HCT116 (cell line): ENCODE results near the gene ATP5F1E. TPM values are rescaled to one million over a fixed set of nuclear protein-coding genes. Genes with fewer than 3 reads are reported as not detected.
"Not testable (repeated sequence)": the region's sequence is repeated elsewhere in the genome, so short reads cannot be mapped to it uniquely, and the experiment has no call there.

Experiments used
- ATAC-seq: fragments of 200-7000 bp; cut with Tn5 transposase; 2 replicates; pipeline ENCODE4 v1.9.1; 2020; ENCODE audit warnings: mild to moderate bottlenecking, moderate library complexity
- BruUV-seq: library from RNA; stranded (reverse); fragments of 400-500 nt; replicated peaks from 2 replicates; lab custom pipeline; 2021; lab: Mats Ljungman, UMichigan
- CTCF ChIA-PET: fragments of 300-600 bp; sonication (Branson Sonifier 250); formaldehyde crosslinking; loops from one replicate; lab custom pipeline; 2021; ENCODE audit warnings: antibody characterized with exemption; lab: Charles Lee
- POLR2A ChIA-PET: fragments of 300-600, 350-600 bp; sonication (Branson Sonifier 250); formaldehyde crosslinking; loops from one replicate; lab custom pipeline; 2021; ENCODE audit warnings: antibody characterized with exemption; lab: Charles Lee
- RAD21 ChIA-PET, 2 experiments: fragments of 300-600 bp; sonication (Branson Sonifier 250); formaldehyde crosslinking; loops; one replicate each; lab custom pipeline; 2023; ENCODE audit warnings: low total read pairs in 2 of 2; ENCODE audit not compliant: uncharacterized antibody in 2 of 2, unreplicated experiment in 2 of 2, low non-redundant PET in 1 of 2; lab: Charles Lee
- DNase-seq: peaks from one replicate; pipeline ENCODE4 v3.0.0-alpha.2; 2010; ENCODE audit warnings: low read depth, low spot score
- H2AFZ ChIP-seq: fragments of 200-600 bp; shearing (Covaris generic), sonication (generic); 2 replicates; pipeline ENCODE4 v1.6.1; 2017; ENCODE audit warnings: low read depth, mixed run types, mixed read lengths, antibody characterized with exemption, low read length; ENCODE audit not compliant: poor library complexity, severe bottlenecking
- H3K27ac ChIP-seq: 2 replicates; pipeline ENCODE4 v1.5.1; 2012; ENCODE audit warnings: low read depth, low read length
- H3K27me3 ChIP-seq: fragments of 200-600 bp; sonication (generic); 2 replicates; pipeline ENCODE4 v1.6.1; 2016; ENCODE audit warnings: mixed run types, low read length, mixed read lengths; ENCODE audit not compliant: insufficient read depth
- H3K36me3 ChIP-seq, 2 experiments: fragments of 200-500 bp in 1 of 2; fragments of 200-600 bp in 1 of 2; sonication (Bioruptor generic) in 1 of 2; sonication (generic) in 1 of 2; 2 replicates each; pipeline versions ENCODE4 v1.5.1 to v1.6.1; 2014 to 2016; ENCODE audit warnings: low read length in 2 of 2, inconsistent platforms in 1 of 2, mixed read lengths in 1 of 2, mixed run types in 1 of 2; ENCODE audit not compliant: insufficient read depth in 2 of 2, control insufficient read depth in 1 of 2
- H3K4me1 ChIP-seq, 2 experiments: fragments of 200-600 bp in 1 of 2; sonication (generic) in 1 of 2; 2 replicates each; pipeline versions ENCODE4 v1.5.1 to v1.6.1; 2012 to 2017; ENCODE audit warnings: low read length in 2 of 2, inconsistent platforms in 1 of 2, mild to moderate bottlenecking in 1 of 2, mixed read lengths in 1 of 2, mixed run types in 1 of 2, moderate library complexity in 1 of 2; ENCODE audit not compliant: insufficient read depth in 2 of 2, control insufficient read depth in 1 of 2
- H3K4me2 ChIP-seq: fragments of 200-600 bp; sonication (generic); 2 replicates; pipeline ENCODE4 v1.6.1; 2017; ENCODE audit warnings: mixed run types, low read length, mixed read lengths
- H3K4me3 ChIP-seq, 2 experiments: fragments of 200-600 bp in 1 of 2; sonication (generic) in 1 of 2; replicated peaks in 1 of 2; 2 replicates each; pipeline ENCODE4 v1.5.1; 2011 to 2016; ENCODE audit warnings: low read length in 2 of 2, control low read depth in 1 of 2, low read depth in 1 of 2, mild to moderate bottlenecking in 1 of 2, mixed read lengths in 1 of 2, mixed run types in 1 of 2
- H3K79me2 ChIP-seq: fragments of 200-600 bp; sonication (generic); 2 replicates; pipeline ENCODE4 v1.6.1; 2017; ENCODE audit warnings: mild to moderate bottlenecking, mixed run types, low read length, moderate library complexity, mixed read lengths; ENCODE audit not compliant: insufficient read depth
- H3K9ac ChIP-seq: fragments of 200-600 bp; sonication (generic); 2 replicates; pipeline ENCODE4 v1.6.1; 2016; ENCODE audit warnings: low read length, mixed read lengths
- H3K9me2 ChIP-seq: fragments of 200-600 bp; sonication (generic), shearing (Covaris generic); 2 replicates; pipeline ENCODE4 v1.6.1; 2017; ENCODE audit warnings: mixed run types, mild to moderate bottlenecking, moderate library complexity; ENCODE audit not compliant: insufficient read depth
- H3K9me3 ChIP-seq, 2 experiments: fragments of 200-500 bp in 1 of 2; fragments of 200-600 bp in 1 of 2; sonication (Bioruptor generic) in 1 of 2; sonication (generic) in 1 of 2; 2 replicates each; pipeline ENCODE4 v1.6.1; 2014 to 2017; ENCODE audit warnings: low read length in 2 of 2, mixed read lengths in 2 of 2, inconsistent platforms in 1 of 2, low read depth in 1 of 2, mild to moderate bottlenecking in 1 of 2, mixed run types in 1 of 2, moderate library complexity in 1 of 2; ENCODE audit not compliant: control insufficient read depth in 1 of 2, insufficient read depth in 1 of 2
- H4K20me1 ChIP-seq: fragments of 200-600 bp; sonication (generic), shearing (Covaris generic); 2 replicates; pipeline ENCODE4 v1.6.1; 2017; ENCODE audit warnings: mixed run types, mild to moderate bottlenecking, moderate library complexity; ENCODE audit not compliant: insufficient read depth
- ATF3 ChIP-seq: IDR thresholded peaks from 2 replicates; pipeline ENCODE4 v1.6.1; 2012
- CEBPB ChIP-seq: IDR thresholded peaks from 2 replicates; pipeline ENCODE4 v1.6.1; 2012; ENCODE audit warnings: low read depth
- ELF1 ChIP-seq: IDR thresholded peaks from 2 replicates; pipeline ENCODE4 v1.6.1; 2012; ENCODE audit warnings: low read depth, borderline replicate concordance
- EZH2 ChIP-seq: fragments of 200-600 bp; sonication (generic); IDR thresholded peaks from 2 replicates; pipeline ENCODE4 v1.6.1; 2017; ENCODE audit warnings: antibody characterized with exemption, mixed run types
- EZH2phosphoT487 ChIP-seq: fragments of 200-600 bp; IDR thresholded peaks from 2 replicates; pipeline ENCODE4 v1.6.1; 2018; ENCODE audit warnings: antibody characterized with exemption, borderline replicate concordance
- FOSL1 ChIP-seq: IDR thresholded peaks from 2 replicates; pipeline ENCODE4 v1.6.1; 2012; ENCODE audit warnings: low read depth
- JUND ChIP-seq: IDR thresholded peaks from 2 replicates; pipeline ENCODE4 v1.6.1; 2012
- POLR2A ChIP-seq: IDR thresholded peaks from 2 replicates; pipeline ENCODE4 v1.7.0; 2011; ENCODE audit warnings: borderline replicate concordance; ENCODE audit not compliant: insufficient read depth, insufficient read length; ENCODE audit errors: extremely low read depth
- POLR2AphosphoS5 ChIP-seq: IDR thresholded peaks from 2 replicates; pipeline ENCODE4 v1.6.1; 2011; ENCODE audit warnings: mild to moderate bottlenecking, low read depth, low read length, moderate library complexity
- SP1 ChIP-seq: IDR thresholded peaks from 2 replicates; pipeline ENCODE4 v1.6.1; 2012; ENCODE audit warnings: low read depth
- SRF ChIP-seq: IDR thresholded peaks from 2 replicates; pipeline ENCODE4 v1.6.1; 2012; ENCODE audit warnings: low read depth
- TCF7L2 ChIP-seq: IDR thresholded peaks from 2 replicates; pipeline ENCODE4 v1.7.0; 2011; ENCODE audit warnings: borderline replicate concordance, inconsistent platforms; ENCODE audit not compliant: insufficient read depth, insufficient read length; ENCODE audit errors: extremely low read depth
- YY1 ChIP-seq: IDR thresholded peaks from 2 replicates; pipeline ENCODE4 v1.6.1; 2011; ENCODE audit warnings: low read length, low read depth, moderate library complexity, mild to moderate bottlenecking; ENCODE audit not compliant: insufficient replicate concordance; ENCODE audit errors: extremely low read depth
- ZNF274 ChIP-seq: fragments of 200-500 bp; sonication (Bioruptor generic); IDR thresholded peaks from 2 replicates; pipeline ENCODE4 v1.6.1; 2014; ENCODE audit warnings: mild to moderate bottlenecking, low read depth, low read length, inconsistent platforms
- intact Hi-C: fragments of 100-400 bp; cut with micrococcal nuclease; formaldehyde crosslinking; loops from 2 replicates; pipeline ENCODE4 v1.10.0; 2022
- total RNA-seq: library from RNA; stranded (reverse); gene quantifications from one replicate; pipeline ENCODE4 v1.2.1, GENCODE V29; 2021; ENCODE audit not compliant: unreplicated experiment
- TF ChIP-seq, protein P1 (sequence below): IDR thresholded peaks from 2 replicates; pipeline ENCODE4 v1.6.1; 2011; ENCODE audit warnings: mild to moderate bottlenecking, low read length, moderate library complexity; ENCODE audit not compliant: insufficient replicate concordance; ENCODE audit errors: extremely low read depth
- TF ChIP-seq, protein P2 (sequence below), 3 experiments: fragments of 200-600 bp in 1 of 3; sonication (generic) in 1 of 3; IDR thresholded peaks in 2 of 3; conservative IDR thresholded peaks in 1 of 3; 2 replicates each; pipeline ENCODE4 v1.5.1; 2012 to 2017; ENCODE audit warnings: low read depth in 2 of 3, low read length in 2 of 3, antibody characterized with exemption in 1 of 3, borderline replicate concordance in 1 of 3, control low read depth in 1 of 3, mild to moderate bottlenecking in 1 of 3, mixed read lengths in 1 of 3, mixed run types in 1 of 3, moderate library complexity in 1 of 3; ENCODE audit not compliant: insufficient read depth in 1 of 3

The ATP5F1E gene
- total RNA-seq, 1 experiment from 2014 or later = 72.8 TPM

- POLR2A ChIA-PET = no interaction called here
- Histone ChIP-seq H3K9me2 (no peaks in the 10 kb centered on the region), H3K4me3 (no peak overlapping the region), H3K36me3 (peaks cover 28 to 37% of the 10 kb centered on the region in 2 experiments), H3K27me3 (no peaks in the 10 kb centered on the region), H2AFZ (no peak overlapping the region), H3K4me1 (peaks cover 6 to 17% of the 10 kb centered on the region in 2 experiments), H4K20me1 (no peaks in the 10 kb centered on the region), H3K9ac (no peak overlapping the region), H3K27ac (no peak overlapping the region)
- DNase-seq = no peak
- no peak for ATAC-seq
- intact Hi-C loops = loop anchor here (5.0 to 10.0 kb wide), 2 partner anchors 48 to 80 kb away; partner anchors contain the start of gene ATP5F1E
- BruUV-seq = TSS peak; percentile 5
- TF ChIP-seq FOSL1 = no peak
- no peak for TF ChIP-seq EZH2phosphoT487
- TF ChIP-seq POLR2A = no peak
- TF ChIP-seq, protein P1, sequence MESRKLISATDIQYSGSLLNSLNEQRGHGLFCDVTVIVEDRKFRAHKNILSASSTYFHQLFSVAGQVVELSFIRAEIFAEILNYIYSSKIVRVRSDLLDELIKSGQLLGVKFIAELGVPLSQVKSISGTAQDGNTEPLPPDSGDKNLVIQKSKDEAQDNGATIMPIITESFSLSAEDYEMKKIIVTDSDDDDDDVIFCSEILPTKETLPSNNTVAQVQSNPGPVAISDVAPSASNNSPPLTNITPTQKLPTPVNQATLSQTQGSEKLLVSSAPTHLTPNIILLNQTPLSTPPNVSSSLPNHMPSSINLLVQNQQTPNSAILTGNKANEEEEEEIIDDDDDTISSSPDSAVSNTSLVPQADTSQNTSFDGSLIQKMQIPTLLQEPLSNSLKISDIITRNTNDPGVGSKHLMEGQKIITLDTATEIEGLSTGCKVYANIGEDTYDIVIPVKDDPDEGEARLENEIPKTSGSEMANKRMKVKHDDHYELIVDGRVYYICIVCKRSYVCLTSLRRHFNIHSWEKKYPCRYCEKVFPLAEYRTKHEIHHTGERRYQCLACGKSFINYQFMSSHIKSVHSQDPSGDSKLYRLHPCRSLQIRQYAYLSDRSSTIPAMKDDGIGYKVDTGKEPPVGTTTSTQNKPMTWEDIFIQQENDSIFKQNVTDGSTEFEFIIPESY = no peak
- TF ChIP-seq SP1 = no peak
- no peak for TF ChIP-seq ELF1
- no peak for TF ChIP-seq SRF
- TF ChIP-seq EZH2 = no peak
- TF ChIP-seq, protein P2, sequence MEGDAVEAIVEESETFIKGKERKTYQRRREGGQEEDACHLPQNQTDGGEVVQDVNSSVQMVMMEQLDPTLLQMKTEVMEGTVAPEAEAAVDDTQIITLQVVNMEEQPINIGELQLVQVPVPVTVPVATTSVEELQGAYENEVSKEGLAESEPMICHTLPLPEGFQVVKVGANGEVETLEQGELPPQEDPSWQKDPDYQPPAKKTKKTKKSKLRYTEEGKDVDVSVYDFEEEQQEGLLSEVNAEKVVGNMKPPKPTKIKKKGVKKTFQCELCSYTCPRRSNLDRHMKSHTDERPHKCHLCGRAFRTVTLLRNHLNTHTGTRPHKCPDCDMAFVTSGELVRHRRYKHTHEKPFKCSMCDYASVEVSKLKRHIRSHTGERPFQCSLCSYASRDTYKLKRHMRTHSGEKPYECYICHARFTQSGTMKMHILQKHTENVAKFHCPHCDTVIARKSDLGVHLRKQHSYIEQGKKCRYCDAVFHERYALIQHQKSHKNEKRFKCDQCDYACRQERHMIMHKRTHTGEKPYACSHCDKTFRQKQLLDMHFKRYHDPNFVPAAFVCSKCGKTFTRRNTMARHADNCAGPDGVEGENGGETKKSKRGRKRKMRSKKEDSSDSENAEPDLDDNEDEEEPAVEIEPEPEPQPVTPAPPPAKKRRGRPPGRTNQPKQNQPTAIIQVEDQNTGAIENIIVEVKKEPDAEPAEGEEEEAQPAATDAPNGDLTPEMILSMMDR (IDR thresholded peaks at IDR 0.05 in 2 of 3, conservative IDR thresholded peaks at IDR 0.05 in 1 of 3; ENCODE audit: borderline replicate concordance in 1 of 3, insufficient read depth in 1 of 3, low read depth in 2 of 3, low read length in 2 of 3) = no peak
- TF ChIP-seq YY1 = no peak
- TF ChIP-seq TCF7L2 = no peak
- no peak for TF ChIP-seq JUND
- TF ChIP-seq POLR2AphosphoS5 = no peak
- TF ChIP-seq ZNF274 = no peak
- no peak for TF ChIP-seq ATF3
- TF ChIP-seq CEBPB = no peak
- TF ChIP-seq, all 23 proteins: peak for 0
- H3K9me3 ChIP-seq = no peaks in the 10 kb centered on the region
- H3K4me2 ChIP-seq = no peak overlapping the region
- peaks cover 76% of the 10 kb centered on the region for H3K79me2 ChIP-seq
- ChIA-PET RAD21 (no interaction called here), CTCF (no interaction called here)
These were observed 47.4 kb downstream of the ATP5F1E start for GRCh38 chr20:58984691-58985090.

- BruUV-seq, CTCF ChIA-PET, ATAC-seq, RAD21 ChIA-PET, H3K9ac ChIP-seq, POLR2A ChIA-PET, H3K9me3 ChIP-seq, H3K27ac ChIP-seq, H4K20me1 ChIP-seq, H3K4me3 ChIP-seq, H2AFZ ChIP-seq, DNase-seq, H3K27me3 ChIP-seq, H3K9me2 ChIP-seq: not testable (repeated sequence)
- Histone ChIP-seq H3K79me2 (peaks cover 67% of the 10 kb centered on the region), H3K4me2 (peak overlapping the region; percentile 88), H3K4me1 (peaks cover 6 to 17% of the 10 kb centered on the region in 2 experiments), H3K36me3 (peaks cover 15 to 21% of the 10 kb centered on the region in 2 experiments)
- intact Hi-C loops = loop anchor here (5.0 to 10.0 kb wide), 2 partner anchors 49 to 78 kb away; partner anchors contain the start of gene ATP5F1E
These were observed 49.0 kb downstream of the ATP5F1E start for GRCh38 chr20:58983115-58983468.
